GM19452 (cell line): ENCODE data around the gene SHISA7.
"Not testable (repeated sequence)": the region's sequence is repeated elsewhere in the genome, so short reads cannot be mapped to it uniquely, and the experiment has no call there.

ENCODE experiments used
- ATAC-seq: cut with Tn5 transposase; IDR thresholded peaks from one replicate; pipeline ENCODE4 v1.9.1; 2021; ENCODE audit not compliant: unreplicated experiment

The SHISA7 gene

DNA sequence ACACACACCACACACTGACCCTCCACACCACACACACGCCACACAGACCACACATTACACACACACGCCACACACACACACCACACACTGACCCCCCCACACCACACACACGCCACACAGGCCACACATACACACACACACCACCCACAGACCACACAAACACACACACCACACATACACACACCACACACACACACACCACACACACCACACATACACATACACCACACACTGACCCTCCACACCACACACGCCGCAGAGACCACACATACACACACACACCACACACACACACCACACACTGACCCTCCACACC lies 5.0 kb upstream of the SHISA7 start:
- not testable (repeated sequence) for ATAC-seq

DNA sequence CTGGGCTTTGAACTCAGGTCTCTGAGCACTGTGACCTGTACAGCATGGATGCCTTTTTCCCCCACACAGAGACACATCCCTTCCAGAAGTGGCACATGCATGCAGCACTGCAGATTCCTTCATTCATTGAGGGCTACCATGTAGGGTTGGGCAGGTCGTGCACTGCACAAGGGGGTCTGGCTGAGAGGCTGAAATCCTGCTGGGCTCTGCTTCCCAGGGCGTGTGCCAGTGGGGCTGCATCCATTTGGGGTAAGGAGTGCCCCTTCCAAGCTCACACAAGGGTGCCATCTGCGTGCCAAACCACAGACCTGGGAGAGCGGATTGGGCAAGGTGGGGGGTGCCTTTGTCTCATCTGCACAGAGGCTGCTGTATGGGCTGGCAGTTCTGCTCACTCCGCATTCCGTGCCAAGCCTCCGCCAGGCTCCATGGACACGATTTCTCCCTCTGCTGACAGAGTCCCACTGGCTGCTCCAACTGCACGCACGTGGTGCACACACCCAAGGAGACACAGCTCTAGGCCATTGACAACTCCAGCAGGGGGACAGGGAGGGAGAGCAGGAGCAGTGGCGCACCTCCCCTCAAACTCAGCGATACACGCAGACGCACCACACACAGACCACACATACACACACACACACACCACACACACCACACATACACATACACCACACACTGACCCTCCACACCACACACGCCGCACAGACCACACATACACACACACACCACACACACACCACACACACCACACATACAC lies 4.5 kb upstream of the SHISA7 start:
- no peak for ATAC-seq

DNA sequence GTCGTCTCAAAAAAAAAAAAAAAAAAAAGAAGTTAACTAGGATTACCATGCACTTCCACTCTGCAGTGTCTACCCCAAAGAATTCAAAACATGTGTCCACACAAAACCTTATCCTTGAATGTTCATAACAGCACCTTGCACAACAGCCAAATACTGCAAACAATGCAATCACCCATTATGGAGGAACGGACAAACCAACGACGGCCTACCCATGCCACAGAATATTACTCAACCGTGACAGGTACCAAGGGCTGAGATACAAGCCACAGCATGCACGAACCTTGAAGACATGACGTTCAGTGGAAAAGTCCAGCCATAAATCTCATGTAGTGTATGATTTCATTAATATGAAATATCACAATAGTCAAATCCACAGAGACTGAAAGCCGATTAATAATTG lies 3.0 kb upstream of the SHISA7 start:
- ATAC-seq, result no peak

DNA sequence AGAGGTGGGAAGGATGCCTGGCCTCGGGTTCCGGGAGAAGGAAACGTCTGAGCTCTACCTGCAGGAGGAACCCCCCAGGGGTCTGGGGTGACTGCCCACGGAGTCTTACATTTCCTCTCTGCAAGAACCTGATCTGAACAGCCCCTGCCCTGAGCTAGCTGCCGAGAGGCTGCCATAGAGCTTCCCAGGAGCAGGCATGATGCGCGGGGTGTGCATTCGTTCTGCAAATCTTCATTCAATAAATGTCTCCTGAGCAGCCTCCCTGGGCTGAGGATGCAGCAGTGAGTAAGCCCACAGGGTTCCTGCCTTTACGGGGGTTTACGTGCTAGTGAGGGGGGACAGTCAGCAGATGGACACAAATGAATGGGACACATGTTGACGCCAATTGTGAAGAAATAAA lies 1.5 kb upstream of the SHISA7 start:
- no peak for ATAC-seq

DNA sequence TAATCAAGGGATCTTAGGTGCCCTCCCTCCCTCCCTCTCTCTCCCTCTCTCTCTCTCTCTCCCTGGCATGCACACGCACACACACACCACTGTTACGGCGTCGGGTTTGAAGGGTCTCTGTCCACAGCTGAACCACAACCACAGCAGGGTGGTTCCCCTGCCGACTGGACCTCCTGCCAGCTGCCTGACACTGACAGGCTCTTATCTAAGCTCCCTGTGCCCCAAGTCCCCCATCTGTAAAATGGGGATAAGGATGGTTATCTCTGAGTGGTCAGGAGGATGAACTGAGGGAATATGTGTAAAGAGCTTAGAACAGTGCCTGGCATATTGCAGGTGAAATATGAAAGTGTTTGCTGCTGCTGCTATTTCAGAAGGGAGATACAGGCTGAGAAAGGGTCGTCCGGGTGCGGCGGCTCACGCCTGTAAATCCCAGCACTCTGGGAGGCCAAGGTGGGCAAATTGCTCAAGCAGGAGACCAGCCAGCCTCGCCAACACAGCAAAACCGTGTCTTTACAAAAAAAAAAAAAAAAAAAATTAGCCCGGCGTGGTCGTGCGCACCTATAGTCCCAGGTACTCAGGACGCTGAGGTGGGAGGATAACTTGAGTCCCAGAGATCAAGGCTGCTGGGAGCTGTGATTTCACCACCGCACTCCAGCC lies 852 bp upstream of the SHISA7 start:
- no peak for ATAC-seq

DNA sequence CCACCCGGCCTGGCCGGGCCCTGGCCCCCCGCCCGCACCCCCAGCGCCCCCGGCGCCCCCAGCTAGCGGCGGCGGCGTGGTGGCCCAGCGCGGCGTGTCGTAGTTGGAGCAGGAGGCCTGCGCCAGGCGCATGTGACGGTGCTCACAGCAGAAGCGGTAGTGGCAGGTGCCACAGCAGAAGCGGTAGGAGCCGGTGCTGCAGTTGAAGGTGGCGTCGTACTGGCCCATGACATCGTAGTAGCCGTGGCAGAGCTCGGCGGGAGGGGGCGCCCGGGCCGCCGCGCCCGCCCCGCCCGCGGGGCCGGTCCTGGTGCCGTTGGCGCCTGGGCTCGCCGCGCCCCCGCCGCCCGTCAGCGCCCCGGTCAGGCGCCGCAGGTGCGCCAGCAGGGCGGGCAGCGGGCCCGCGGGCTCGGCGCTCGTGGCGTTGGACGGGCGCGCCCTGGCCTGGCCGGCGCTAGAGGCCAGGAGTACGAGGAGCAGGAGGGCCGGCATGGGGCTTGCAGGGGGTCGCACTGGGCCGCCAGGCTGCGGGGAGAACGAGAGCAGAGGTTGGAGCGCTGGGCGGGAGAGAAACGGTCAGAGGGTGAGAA lies 633 bp downstream of the SHISA7 start:
- ATAC-seq, result no peak

DNA sequence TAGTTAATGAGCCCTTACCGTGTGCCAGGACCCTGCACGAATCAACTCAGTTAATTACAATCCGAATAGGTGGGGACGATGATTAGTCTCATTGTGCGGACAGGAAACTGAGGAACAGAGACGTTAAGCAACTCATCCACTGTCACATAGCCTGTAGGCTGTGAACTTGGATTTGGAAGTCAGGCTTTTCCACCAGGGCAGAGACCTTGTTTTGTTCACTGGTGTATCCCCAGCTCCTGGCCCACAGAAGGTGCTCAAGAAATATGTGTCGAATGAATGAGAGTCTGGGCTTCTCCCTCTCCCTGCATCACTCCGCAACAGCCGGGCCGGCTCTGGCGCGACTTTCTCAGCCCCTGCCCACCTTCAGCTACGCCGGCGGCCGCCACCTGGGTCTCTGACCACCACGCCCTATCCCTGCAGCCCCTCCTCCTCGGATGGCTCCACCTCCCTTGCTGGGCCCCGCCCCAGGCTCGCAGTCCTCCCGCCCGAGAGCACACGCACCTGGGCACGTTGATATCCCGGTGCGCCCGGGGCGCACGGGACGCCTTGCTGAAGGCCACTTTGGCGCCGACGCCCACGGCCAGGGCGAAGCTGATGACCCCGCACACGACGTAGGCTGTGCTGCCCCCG lies 1.3 kb downstream of the SHISA7 start:
- no peak for ATAC-seq

DNA sequence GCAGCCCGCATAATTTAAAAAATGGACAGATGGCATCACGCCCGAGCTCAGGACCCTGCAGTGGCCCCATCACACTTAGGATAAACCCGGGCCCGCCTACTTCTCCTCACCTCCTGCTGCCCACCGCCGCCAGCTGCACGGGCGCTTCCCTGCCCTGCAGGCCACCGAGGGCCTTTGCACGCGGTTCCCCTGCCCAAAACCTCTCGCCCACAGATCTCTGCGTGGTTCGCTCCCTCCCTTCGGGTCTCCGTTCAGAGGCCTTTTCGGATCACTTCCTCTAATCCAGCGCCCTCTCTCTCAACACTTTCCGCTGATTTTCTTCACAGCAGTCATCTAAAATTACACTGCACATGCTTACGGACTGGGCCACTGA lies 1.8 kb downstream of the SHISA7 start:
- no peak for ATAC-seq

DNA sequence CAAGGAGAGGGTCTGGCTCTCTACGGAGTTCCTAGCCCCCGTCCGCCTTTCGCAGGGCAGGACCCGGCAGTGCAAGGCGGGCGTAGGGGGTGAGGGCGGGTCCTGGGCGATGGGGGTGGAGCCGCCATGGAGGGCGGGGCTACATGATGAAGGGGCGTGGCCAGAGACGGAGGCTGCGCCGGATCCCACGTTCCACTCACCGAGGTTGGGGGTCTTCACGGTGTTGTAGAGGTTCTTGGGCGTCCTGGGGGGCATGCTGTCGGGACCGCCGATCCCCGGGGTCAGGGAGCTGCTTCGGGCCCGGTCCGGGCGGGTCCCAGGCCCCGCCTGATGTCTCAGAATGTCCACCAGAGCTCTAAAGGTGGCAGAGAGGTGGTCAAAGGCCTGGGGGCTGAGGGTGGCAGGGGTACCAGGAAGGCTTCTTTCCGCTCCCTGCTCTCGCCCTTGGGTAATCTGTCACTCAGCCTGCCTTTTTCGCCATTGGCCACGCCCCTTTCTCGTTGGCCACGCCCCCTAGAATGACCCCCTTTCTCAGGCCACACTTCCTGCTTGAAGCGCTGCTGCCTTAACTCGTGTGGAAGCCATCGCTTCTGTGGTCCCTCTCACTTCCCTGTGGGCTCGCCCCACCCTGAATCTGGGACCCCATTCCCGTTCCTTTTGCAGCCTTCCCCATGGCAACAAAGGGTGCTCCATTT lies 2.5 kb downstream of the SHISA7 start:
- no peak for ATAC-seq

DNA sequence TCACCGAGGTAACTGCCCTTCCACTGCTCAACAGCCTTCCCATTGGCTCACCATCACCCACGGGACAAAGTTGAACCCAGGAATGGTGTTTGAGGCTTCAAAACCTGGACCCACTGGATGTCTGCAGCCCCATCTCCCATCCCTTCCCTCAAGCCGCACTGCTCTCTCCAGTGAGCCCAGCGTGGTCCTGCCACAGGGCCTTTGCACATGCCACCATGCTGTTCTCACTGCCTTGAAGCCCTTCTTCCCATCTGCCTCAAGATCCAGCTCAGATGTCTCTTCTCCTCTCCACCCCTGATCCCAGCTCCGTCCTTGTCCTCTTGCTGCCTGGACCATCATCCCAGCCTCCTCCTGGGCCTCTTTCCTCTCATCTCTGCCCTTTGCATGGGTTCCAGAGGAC lies 4.0 kb downstream of the SHISA7 start:
- ATAC-seq, result no peak

DNA sequence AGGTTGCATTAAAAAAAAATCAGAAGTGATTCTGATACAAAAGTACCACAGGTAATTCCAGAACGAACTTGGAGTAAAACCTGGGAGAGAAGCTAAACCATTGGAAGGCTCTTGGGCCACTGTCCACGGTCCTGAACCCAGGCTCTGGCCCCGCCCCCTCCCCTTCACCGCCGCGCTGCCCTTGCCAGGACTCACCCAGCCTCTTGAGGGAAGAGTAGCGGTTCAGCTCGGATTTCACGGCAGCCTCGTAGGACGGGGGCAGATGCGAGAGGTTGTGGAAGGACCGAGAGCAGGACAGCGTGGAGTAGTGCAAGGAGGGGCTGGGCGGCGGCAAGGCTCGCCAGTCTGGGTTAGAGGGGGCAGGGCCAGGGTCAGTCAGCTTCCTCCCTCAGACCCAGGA lies 5.7 kb downstream of the SHISA7 start:
- no peak for ATAC-seq

DNA sequence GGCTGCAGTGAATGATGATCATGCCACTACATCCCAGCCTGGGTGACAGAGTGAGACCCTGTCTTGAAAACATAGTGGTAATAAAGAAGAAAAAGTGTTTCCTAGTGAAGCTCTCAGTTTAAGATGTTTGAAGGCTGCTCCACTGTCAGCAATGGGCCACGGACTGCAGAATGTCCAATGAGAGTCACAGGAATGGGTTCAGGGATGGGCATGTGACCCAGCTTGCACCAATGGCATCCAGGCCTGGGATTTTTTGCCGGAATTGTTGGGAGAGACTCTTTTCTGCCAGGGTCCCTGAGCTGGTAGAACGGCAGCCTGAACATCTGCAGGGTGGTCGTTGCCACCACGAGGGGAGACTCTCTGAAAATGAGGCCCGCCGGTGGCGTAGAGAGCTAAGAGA lies 6.3 kb downstream of the SHISA7 start:
- no peak for ATAC-seq

DNA sequence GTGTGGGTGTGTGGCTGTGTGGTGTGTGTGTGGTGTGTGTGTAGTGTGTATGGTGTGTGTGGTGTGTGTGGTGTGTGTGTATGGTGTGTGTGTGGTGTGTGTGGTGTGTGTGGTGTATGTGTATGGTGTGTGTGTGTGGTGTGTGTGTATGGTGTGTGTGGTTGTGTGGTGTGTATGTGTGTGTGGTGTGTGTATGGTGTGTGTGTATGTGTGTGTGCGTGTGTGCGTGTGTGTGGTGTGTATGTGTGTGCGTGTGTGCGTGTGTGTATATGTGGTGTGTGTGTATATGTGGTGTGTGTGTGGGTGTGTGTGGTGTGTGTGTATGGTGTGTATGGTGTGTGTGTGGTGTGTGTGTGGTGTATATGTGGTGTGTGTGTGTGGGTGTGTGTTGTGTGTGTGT lies 8.1 kb downstream of the SHISA7 start:
- ATAC-seq, result no peak

DNA sequence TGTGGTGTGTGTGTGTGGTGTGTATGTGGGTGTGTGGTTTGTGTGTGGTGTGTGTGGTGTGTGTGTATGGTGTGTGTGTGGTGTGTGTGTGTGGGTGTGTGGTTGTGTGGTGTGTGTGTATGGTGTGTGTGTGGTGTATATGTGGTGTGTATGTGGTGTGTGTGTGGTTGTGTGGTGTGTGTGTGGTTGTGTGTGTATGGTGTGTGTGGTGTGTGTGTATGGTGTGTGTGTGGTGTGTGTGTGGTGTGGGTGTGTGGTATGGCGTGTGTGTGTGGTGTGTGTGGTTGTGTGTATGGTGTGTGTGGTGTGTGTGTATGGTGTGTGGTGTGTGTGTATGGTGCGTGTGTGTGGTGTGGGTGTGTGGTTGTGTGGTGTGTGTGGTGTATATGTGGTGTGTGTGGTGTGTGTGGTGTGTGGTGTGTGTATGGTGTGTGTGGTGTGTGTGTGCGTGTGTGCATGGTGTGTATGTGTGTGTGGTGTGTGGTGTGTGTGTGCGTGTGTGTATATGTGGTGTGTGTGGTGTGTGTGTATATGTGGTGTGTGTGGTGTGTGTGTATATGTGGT lies 8.7 kb downstream of the SHISA7 start:
- no peak for ATAC-seq

DNA sequence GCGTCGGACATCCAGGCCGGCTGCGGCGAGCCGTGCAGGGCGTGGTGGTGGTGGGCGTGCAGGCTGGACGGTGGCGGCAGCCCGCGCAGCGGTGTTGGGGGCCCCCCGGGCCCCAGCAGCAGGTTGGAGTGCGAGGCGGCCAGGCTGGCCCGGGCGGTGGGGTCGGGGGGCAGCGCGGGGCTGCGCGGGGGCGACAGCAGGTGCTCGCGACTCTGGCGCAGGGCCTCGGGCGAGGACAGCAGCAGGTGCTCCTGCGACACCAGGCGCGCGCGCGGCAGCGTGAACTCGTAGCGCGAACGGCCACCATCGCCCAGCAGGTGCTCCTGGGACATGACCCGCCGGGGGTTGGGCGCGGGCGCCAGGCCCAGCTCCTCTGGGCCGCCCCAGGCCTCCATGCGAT lies 9.8 kb downstream of the SHISA7 start:
- no peak for ATAC-seq

DNA sequence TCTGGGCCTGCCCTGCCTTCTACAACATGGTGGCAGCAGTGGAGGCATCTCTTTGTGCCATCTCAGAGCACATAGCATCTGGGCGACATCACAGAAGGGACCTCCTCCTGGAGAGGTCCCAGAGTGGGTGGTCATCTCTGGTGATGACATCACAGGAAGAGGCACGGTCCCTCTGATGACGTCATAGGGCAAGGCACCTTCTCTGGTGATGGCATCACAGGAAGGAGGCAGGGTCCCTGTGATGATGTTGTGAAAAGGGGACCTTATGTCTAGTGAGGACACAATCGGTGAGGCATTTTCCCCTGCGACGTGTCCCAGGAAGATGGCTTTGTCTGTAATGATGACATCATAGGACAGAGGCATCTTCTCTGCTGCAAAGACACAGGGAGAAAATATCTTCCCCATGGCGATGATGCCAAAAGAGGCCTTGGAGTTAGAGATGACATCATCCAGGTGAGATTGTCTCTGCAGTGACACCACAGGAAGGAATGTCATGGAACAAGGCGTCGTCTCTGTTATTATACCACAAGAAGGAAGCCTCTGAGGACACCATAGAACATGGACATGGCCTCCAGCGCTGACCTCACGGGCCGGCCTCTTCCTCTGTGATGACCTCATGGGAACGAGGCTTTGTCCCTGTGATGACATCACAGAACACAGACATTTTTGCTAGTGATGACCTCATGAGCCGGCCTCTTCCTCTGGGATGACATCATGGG lies 10.7 kb downstream of the SHISA7 start:
- no peak for ATAC-seq

DNA sequence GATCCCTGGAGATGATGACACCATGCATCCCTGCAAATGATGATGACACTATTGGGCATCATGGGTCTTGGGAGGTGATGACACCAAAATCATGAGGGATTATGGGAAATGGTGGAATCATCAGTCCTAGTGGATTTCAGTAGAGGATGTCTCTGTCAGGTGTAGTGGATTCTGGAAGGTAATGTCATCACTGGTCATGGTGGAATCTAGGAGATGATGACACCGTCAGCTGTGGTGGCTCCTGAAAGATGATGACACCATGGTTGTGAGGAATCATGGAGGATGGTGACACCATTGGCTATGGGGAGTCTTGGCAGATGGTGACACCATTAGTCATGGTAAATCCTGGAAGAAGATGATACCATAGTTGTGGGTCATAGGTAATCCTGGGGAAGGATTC lies 11.9 kb downstream of the SHISA7 start:
- no peak for ATAC-seq

DNA sequence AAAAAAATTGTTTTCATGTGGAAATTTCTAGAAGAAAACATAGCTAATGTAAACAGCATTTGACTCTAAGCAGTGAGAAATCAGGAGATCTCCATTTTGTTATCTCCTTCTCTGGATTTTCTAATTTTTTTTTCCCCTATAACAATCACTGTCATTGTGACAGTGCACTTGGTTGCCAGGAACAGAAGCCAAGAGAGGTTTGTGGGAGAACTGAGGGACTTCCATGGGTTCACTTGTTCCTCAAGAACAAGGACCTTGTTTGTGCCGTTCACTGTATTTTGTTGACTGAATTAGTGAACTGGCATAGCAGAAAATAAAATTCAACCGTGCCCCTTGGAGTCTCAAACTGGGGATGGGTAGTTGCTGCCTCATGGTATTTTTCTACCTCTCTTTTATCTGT lies 17.1 kb downstream of the SHISA7 start:
- ATAC-seq, result no peak

DNA sequence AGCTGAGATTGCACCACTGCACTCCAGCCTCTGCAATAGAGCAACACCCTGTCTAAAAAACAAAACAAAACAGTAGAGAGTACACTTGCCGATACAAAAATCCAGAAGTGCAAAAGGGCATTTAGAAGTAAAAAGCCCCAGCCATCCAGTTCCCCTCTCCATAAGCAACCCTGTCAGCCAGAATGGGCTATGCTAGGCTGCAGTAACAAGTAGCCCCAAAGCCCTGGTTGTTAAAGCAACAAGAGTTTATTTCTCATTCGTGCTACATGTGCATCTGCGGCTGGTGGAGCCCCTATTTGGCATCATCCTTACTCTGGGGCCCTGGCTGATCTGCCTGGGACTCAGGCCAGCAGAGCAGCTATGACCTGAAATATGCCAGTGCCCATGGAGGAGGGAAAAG lies 18.6 kb downstream of the SHISA7 start:
- no peak for ATAC-seq

DNA sequence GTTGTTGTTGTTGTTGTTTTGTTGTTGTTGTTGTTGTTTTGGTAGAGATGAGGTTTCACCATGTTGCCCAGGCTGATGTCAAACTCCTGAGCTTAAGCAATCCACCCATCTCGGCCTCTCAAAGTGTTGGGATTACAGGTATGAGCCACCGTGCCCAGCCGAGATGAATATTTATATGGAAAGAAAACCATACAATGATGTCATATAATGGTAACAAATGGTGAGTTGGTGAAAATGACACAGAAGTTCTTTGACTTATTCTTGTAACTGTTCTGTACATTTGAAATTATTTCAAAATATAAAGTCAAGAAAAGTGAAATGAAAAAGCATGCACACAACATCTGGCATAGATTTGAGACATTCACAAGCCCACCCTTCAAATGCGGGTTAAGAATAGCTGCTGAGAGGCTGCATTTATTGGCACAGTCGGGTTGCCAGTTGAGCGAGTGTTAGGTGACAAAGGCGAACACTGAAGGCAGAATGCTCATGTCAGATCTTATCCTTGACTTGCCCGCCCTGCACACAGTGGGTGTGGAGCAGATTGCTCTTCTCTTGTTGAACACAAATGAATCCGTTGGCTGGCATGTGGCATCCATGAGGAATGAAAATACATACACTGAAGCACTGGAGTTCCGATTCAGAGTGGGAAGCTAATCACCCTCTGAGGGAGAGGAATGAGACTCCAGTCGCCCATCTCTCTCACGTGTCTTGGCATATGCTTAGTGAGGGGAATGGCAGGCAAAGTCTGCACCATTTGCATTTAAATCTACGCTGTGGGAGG lies 19.7 kb downstream of the SHISA7 start:
- no peak for ATAC-seq
